Left cardiac atrium (tissue), 4 donors: ENCODE data around the gene RDH5. TPM values are rescaled to one million over a fixed set of nuclear protein-coding genes. Genes with fewer than 3 reads are reported as not detected.

Source experiments
- ATAC-seq, 2 donors: fragments of 200-7000 bp; cut with Tn5 transposase; one replicate each; pipeline ENCODE4 v1.9.1; 2020; ENCODE audit warnings: mild to moderate bottlenecking in 2 of 2, moderate library complexity in 2 of 2
- DNase-seq: peaks from one replicate; pipeline ENCODE4 v3.0.0-alpha.2; 2020
- intact Hi-C, 2 donors: fragments of 100-400 bp; cut with DNase I; formaldehyde crosslinking; loops; one replicate each; pipeline versions ENCODE4 v1.14.1 to v1.15.1; 2022 to 2023
- total RNA-seq, 2 donors: library from RNA; stranded (reverse); fragmentation: NEBNext Ultra II Directional; extraction: Animal tissue kit (Norgen Biotek cat#: 25700); gene quantifications; one replicate each; pipeline ENCODE4 v1.2.1, GENCODE V29; 2021
- donor health status: DM: no; HTN: yes; CAD: no.
- donor health status: DM: no; HTN: yes; CAD: no; lungs with severe emphysema.
- donor health status: DM: yes; HTN: yes; CAD: no.
- donor health status: Dilated cardiomyopathy.

Gene RDH5
- total RNA-seq, 2 donors from 2014 or later: 29.5 to 38.1 TPM

DNA sequence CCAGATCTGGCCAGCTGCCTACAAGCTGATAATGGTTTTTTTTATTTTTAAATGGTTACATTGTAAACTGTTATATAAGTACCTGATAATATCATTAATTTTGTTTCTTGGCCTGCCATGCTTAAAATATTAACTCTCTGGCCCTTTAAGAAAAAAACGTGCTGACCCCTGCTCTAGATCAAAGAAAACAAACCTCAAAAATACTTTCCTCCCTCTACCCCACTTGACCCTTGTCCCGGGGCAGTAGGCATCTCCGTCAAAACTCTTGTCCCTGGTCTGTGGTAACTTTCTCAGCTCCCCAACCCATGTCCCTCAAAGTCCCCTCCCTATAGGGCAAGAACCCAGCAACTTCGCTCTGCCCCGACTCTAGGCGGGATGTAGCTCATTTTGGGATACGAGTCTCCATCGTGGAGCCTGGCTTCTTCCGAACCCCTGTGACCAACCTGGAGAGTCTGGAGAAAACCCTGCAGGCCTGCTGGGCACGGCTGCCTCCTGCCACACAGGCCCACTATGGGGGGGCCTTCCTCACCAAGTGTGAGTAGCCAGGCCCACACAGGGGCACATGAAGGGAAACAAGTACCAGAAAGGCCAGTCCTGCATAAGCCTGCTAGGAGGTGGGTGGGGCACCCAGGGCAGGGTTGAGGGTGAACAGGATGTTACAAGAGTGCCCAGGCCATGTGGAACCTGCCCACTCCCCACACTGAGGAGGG, 3.5 kb downstream of the RDH5 start:
- DNase-seq (no peak), ATAC-seq (no peak)
- intact Hi-C loops: no loop called here

DNA sequence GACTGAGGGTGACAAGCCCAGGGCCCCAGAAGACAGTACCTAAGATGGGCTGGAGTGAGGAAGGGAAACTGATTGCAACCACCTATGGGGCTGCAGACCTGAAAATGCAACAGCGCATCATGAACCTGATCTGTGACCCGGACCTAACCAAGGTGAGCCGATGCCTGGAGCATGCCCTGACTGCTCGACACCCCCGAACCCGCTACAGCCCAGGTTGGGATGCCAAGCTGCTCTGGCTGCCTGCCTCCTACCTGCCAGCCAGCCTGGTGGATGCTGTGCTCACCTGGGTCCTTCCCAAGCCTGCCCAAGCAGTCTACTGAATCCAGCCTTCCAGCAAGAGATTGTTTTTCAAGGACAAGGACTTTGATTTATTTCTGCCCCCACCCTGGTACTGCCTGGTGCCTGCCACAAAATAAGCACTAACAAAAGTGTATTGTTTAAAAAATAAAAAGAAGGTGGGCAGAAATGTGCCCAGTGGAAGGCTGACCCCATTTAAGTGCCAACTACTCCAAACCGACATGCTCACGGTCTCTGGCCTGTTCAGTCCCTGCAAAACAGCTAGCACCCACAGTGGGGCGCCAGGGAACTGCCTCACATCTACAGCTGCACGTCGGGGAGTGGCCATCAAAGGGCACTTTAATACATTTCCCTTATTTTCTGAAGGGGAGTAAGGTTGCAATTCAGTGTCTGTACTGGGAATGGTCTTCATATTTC, 4.2 kb downstream of the RDH5 start:
- ATAC-seq: no peak
- intact Hi-C loops: no loop called here
- DNase-seq: peak; percentile 76

DNA sequence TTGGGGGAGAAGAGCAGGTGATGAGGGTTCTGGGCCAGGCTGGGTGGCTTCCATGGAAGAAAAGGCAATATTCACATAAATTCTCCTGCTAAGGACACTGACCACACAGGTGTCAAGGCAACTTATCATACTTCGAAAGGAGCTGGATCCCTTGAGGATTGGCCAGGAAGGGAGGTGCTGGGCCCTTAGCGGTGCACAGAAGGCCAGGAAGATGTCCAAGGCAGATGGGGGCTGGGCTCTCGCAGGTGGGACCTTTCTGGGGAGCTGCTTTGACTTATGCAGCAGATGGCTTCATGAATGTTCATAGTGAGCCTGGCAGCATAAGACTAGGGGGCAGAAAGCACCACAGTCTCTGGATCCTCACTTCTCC, 4.7 kb downstream of the RDH5 start:
- intact Hi-C loops: no loop called here
- ATAC-seq (no peak), DNase-seq (no peak)

DNA sequence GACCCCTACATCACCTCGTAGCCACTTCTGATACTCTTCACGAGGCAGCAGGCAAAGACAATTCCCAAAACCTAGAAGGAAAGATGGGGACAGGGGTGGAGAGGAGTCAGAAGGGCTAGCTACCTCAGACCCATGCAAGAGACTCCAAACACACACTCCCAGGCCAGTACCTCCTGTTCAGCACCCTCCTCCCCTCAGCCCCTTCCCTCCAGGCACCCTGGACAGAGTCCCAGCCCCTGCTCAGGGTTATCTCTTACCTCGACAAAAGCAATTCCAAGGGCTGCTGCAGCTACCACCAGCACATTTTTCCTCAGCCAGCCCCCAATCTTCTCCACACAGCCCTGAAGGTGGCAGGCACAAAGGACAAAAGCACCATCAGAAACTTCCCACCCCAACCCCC, 5.4 kb downstream of the RDH5 start:
- ATAC-seq (no peak), DNase-seq (no peak)
- intact Hi-C loops: no loop called here

DNA sequence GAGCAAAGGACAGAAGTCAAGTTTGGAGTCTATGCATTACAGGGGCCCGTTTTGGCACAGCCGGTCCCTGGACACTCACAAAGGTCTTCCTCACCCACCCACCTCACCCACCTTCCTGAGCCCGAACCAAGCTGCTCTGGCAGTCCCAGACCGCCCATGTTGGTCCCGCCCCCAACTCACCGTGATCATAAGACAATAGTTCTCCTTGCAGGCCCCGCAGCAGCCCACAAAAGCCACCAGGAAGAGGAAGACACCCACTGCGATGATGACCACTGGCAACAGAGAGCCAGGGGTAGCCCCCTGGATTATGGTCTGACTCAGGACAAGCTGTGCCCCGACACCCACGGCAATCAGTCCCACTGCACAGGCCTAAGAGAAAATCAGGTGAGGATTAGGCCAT, 6.8 kb downstream of the RDH5 start:
- ATAC-seq (no peak), DNase-seq (no peak)
- intact Hi-C loops: no loop called here

GRCh38 chr12:55727643-55728185, 7.5 kb downstream of the RDH5 start:
- DNase-seq (peak; percentile 80), ATAC-seq (peak in 1 of 2 donors; percentile 6)
- intact Hi-C loops: no loop called here

DNA sequence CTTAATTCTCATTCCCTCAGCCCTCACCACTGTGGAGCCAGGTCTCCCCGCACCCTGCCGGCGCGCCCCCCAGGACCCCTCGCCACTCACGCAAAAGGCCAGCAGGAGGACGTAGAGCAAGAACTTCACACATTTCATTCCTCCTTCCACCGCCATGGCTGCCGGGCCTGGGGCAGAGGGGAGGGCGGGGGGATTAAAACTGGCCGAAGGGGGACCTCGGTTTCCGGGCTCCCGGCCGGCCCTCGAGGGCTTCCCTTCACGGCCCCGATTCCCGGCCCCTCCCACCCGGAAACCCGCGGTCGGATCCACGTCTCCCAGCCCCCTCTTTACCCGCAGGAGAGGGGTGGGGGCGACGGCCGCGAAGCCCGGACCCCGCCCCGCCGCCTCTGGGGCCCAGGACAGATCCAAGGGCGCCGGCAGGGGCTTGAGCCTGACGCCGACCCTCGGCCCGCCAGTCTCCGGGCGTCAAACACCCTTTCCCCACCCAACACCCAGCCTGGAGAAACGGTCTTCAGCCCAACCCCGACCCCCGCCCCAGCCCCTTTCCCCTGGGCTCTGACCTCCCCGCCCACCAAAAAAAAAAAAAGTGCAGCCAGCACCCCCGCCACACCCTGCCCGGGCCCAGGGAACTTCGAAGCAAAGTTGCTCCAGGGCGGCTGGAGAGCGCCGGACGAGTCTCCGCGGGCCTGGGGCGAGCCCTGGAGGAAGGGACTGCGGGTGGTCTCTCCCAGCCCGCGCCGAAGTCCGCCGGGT, 8.2 kb downstream of the RDH5 start:
- intact Hi-C loops: no loop called here
- ATAC-seq: peak; percentile 53 to 59

DNA sequence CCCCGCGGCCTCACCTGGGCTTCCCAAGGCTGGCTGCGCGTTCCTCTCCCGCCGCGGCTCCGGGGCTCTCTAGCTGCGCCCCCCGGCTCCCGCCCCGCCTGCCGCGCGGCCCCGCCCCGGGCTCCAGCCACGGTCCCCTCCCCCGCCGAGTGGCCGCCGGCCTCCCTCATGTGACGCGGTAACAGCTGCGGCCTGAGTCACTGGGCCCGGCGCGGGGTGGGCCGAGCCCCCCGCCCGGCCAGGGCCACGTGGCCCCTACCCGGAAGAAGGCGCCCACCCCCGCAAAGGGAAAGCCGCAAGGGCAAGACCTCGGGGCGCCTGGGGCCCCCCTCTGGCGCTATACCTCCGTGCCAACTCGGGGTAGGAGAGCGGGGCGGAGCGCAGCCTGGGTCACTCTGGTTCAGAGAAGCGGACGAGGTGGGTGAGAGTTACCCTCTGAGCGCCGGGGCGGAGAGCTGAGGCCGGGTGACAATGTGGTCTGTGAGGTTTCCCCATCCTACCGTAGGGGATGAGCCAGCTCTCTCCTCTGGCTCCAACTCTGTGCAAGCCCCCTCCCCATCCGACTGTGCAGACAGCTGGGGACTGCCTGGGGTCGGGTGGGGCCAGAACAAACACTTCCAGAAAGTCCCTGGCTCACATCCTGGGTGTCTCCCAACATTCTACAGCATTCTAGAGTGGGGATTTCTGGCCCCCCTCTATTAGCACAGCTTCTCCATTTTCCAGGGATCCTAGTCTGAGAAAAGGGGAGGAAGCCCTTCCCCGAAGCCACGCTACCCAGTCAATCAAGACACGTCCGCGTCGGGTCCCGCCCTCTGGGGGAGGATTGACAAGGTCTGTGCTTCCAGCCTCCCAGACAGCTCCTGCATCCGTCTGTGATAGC, 9.0 kb downstream of the RDH5 start, which contains the start of gene CD63:
CD63 (minus strand) TSS at position 71 of the 880 bp plus-strand sequence. CDS start 668 bp downstream, outside the sequence.
- ATAC-seq (peak; percentile 85 to 88), DNase-seq (peak; percentile 95)
- intact Hi-C loops: no loop called here

More for the DNA sequence above, 8.2 kb downstream of the RDH5 start:
- DNase-seq: peak; percentile 85

GRCh38 chr12:55729819-55730818, 9.9 kb downstream of the RDH5 start:
- ATAC-seq (peak in 1 of 2 donors; percentile 5), DNase-seq (no peak)
- intact Hi-C loops: no loop called here

- no peak for DNase-seq
- intact Hi-C loops: no loop called here
- ATAC-seq: no peak
Observed at GRCh38 chr12:55732288-55732687, 12.1 kb downstream of the RDH5 start.

DNA sequence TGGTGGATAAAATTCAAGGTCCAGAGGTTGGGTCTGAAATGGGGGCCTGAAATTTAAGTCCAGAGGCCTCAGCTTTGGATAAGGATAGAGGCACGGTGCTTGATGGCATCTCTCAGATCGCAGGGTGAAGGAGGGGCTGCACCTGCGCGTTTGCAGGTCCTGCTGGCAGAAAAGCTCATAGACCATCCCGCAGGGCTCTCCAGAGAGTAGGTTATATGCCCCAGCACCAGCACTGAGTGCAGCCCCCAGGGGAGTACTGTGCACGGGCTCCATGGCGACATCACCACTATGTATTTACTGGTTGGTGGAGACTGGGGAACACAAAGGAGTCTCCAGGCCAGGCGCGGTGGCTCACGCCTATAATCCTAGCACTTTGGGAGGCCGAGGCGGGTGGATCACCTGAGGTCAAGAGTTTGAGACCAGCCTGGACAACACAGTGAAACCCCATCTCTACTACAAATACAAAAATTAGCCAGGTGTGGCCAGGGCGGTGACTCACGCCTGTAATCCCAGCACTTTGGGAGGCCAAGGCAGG, 12.9 kb downstream of the RDH5 start:
- intact Hi-C loops: no loop called here
- DNase-seq (no peak), ATAC-seq (no peak)

DNA sequence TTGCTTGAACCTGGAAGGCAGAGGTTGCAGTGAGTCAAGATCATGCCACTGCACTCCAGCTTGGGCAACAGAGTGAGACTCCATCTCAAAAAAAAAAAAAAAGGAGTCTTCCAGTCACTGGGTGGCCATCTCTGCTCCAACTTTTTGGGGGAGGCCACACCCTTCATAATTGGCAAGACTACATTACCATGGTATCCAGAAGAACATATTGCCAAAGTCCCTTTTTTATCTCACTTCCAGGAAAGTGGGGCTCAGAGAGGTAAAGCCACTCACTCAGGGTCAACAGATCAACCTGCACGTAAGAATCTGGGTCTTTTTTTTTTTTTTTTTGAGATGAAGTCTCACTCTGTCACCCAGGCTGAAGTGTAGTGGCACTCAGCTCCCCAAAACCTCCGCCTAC, 13.7 kb downstream of the RDH5 start:
- ATAC-seq (no peak), DNase-seq (no peak)
- intact Hi-C loops: no loop called here

- no peak for DNase-seq
Observed at GRCh38 chr12:55734595-55734994, 14.4 kb downstream of the RDH5 start.

GRCh38 chr12:55736076-55736475, 15.9 kb downstream of the RDH5 start:
- no peak for ATAC-seq
- no peak for DNase-seq
- intact Hi-C loops: loop anchor here in 1 of 2 donors (5.0 kb wide), 2 partner anchors 201 to 291 kb away; no protein-coding TSS in a partner anchor

More at GRCh38 chr12:55734595-55734994, 14.4 kb downstream of the RDH5 start:
- no peak for ATAC-seq
- intact Hi-C loops: no loop called here

- intact Hi-C loops: loop anchor here in 1 of 2 donors (5.0 kb wide), 2 partner anchors 200 to 290 kb away; no protein-coding TSS in a partner anchor
- DNase-seq: peak; percentile 68
- ATAC-seq: peak; percentile 62 to 67
Observed at GRCh38 chr12:55736780-55737580, 16.8 kb downstream of the RDH5 start.

DNA sequence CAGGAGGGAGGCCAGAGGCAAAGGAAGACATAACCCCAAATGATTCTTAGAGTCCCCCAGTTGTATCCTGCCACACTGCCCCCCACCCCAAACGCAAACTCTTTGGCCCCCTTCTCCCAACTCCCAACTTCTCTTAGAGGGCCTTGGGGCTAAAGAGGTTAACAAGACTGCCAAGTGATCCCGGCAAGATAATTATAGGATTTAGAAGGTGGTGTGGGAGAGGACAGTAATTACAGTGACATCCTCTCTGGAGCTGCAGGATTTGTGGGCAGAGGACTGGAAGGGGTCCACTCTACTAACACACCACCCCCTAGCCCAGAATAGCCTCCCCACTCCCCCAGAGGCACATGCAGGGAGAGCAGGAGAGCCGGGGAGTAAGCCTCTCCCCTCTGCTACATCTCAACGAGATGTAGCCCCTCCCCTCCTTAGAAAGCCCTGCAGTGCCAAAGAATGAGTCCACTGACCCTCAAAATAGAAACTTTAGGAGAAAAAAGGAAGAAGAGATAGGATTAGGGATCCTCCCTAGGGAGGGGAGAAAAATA, 17.5 kb downstream of the RDH5 start:
- no peak for DNase-seq
- intact Hi-C loops: loop anchor here in 1 of 2 donors (5.0 kb wide), 2 partner anchors 200 to 290 kb away; no protein-coding TSS in a partner anchor
- peak; percentile 17 to 33 for ATAC-seq
